ENCODE results near the gene NELL2. TPM values are rescaled to one million over a fixed set of nuclear protein-coding genes. Genes with fewer than 3 reads are reported as not detected.

NELL2 gene
- total RNA-seq, 4 donors from 2014 or later: 4.7 to 20.5 (median 9.3) TPM

DNA sequence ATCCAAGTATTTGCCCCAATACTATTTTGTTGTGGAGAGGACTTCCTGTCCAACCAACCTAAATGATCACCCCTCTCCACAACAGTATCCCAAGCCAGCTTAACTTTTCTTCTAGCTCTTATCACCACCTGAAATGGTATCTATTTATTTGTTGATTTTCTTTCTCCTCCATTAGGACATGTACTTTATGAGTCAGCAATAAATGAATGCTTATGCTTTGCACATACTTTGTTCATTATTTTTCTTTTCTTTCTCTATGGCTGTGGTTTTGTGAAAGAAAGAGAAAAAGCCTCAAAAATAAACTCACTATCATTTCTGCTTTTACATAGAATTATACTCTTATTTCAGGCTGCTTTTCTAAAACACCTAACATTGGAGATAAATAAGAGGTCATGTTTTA is 371.3 kb downstream of the NELL2 start:
- H3K9me3 ChIP-seq: no peaks in the 10 kb centered on the region
- TF ChIP-seq EP300 (IDR thresholded peaks at IDR 0.05) (no peak), POLR2A (IDR thresholded peaks at IDR 0.05) (no peak), POLR2AphosphoS5 (IDR thresholded peaks at IDR 0.05) (no peak)
- TF ChIP-seq, protein P1, sequence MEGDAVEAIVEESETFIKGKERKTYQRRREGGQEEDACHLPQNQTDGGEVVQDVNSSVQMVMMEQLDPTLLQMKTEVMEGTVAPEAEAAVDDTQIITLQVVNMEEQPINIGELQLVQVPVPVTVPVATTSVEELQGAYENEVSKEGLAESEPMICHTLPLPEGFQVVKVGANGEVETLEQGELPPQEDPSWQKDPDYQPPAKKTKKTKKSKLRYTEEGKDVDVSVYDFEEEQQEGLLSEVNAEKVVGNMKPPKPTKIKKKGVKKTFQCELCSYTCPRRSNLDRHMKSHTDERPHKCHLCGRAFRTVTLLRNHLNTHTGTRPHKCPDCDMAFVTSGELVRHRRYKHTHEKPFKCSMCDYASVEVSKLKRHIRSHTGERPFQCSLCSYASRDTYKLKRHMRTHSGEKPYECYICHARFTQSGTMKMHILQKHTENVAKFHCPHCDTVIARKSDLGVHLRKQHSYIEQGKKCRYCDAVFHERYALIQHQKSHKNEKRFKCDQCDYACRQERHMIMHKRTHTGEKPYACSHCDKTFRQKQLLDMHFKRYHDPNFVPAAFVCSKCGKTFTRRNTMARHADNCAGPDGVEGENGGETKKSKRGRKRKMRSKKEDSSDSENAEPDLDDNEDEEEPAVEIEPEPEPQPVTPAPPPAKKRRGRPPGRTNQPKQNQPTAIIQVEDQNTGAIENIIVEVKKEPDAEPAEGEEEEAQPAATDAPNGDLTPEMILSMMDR (IDR thresholded peaks at IDR 0.05): no peak

DNA sequence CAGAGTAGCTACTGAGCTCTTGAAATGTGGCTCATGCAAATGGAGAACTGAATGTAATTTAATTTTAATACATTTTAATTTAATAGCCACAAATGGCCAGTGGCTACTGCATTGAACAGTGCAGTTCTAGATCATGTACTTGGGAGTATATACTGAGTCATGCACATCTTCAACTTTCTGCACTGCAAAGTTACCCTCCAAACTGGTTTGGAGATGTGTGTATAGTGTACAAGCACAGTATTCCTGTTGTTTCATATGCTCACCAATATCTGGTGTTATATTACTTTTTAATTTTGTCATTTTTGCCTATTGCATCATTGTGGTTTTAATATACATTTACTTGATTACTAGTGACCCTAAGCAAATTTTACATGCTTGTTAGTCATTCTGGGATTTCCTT is 372.8 kb downstream of the NELL2 start:
- H3K4me3 ChIP-seq: no peak overlapping the region
- no peaks in the 10 kb centered on the region for H3K9me3 ChIP-seq
- DNase-seq (ENCODE audit: low spot score in 2 of 2): no peak
- H3K27me3 ChIP-seq: no peaks in the 10 kb centered on the region
- no peaks in the 10 kb centered on the region for H3K36me3 ChIP-seq
- H3K4me1 ChIP-seq: no peaks in the 10 kb centered on the region
- TF ChIP-seq POLR2AphosphoS5 (IDR thresholded peaks at IDR 0.05): no peak
- TF ChIP-seq, protein P1 (IDR thresholded peaks at IDR 0.05): no peak
- no peak for TF ChIP-seq EP300 (IDR thresholded peaks at IDR 0.05)
- TF ChIP-seq POLR2A (IDR thresholded peaks at IDR 0.05): no peak
- H3K27ac ChIP-seq: no peak overlapping the region

More for the DNA sequence above, 371.3 kb downstream of the NELL2 start:
- Histone ChIP-seq H3K4me3 (no peak overlapping the region), H3K27ac (no peak overlapping the region), H3K4me1 (no peaks in the 10 kb centered on the region), H3K36me3 (no peaks in the 10 kb centered on the region), H3K27me3 (no peaks in the 10 kb centered on the region)
- DNase-seq (ENCODE audit: low spot score in 2 of 2): no peak

DNA sequence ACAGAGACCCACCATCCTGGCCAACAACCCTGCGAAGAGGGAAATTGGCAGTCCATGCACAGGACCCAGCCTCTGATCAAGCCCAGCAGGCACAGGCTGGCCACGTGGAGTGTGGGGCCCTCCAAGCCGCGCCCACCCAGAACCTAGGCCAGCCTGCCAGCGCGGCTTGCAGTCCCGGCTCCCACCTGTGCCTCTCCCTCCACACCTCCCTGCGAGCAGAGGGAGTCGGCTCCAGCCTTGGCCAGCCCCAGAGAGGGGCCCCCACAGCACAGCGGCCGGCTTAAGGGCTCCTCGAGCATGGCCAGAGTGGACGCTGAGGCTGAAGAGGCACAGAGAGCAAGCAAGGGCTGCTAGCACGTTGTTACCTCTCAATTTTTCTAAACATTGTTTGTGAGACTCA is 373.4 kb downstream of the NELL2 start:
- no peaks in the 10 kb centered on the region for H3K36me3 ChIP-seq
- TF ChIP-seq EP300 (IDR thresholded peaks at IDR 0.05) (no peak), POLR2A (IDR thresholded peaks at IDR 0.05) (no peak), POLR2AphosphoS5 (IDR thresholded peaks at IDR 0.05) (no peak)
- TF ChIP-seq, protein P1 (IDR thresholded peaks at IDR 0.05): no peak
- whole genome bisulfite sequencing: 89% methylated on average over 11 of the region's 14 CpGs

DNA sequence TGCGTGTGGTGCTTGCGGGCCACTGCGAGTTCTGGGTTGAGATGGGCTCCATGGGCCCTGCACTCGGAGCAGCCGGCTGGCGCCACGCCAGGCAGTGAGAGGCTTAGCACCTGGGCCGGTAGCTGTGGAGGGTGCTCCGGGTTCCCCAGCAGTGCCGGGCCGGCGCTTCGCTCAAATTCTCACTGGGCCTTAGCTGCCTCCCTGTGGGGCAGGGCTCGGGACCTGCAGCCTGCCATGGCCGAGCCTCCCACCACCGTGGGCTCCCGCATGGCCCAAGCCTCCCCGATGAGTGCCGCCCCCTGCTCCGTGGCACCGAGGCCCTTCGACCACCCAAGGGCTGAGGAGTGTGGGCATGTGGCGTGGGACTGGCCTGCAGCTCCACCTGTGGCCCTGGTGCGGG is 375.7 kb downstream of the NELL2 start:
- no peaks in the 10 kb centered on the region for H3K4me1 ChIP-seq
- 97% methylated on average over 18 of the region's 24 CpGs for WGBS
- no peak overlapping the region for H3K27ac ChIP-seq
- H3K27me3 ChIP-seq: no peaks in the 10 kb centered on the region
- no peaks in the 10 kb centered on the region for H3K9me3 ChIP-seq
- TF ChIP-seq POLR2AphosphoS5 (IDR thresholded peaks at IDR 0.05) (no peak), EP300 (IDR thresholded peaks at IDR 0.05) (no peak), POLR2A (IDR thresholded peaks at IDR 0.05) (no peak)
- TF ChIP-seq, protein P1 (IDR thresholded peaks at IDR 0.05): no peak
- no peak for DNase-seq (ENCODE audit: low spot score in 2 of 2)
- no peak overlapping the region for H3K4me3 ChIP-seq
- no peaks in the 10 kb centered on the region for H3K36me3 ChIP-seq

More for the DNA sequence above, 373.4 kb downstream of the NELL2 start:
- no peak overlapping the region for H3K27ac ChIP-seq
- no peaks in the 10 kb centered on the region for H3K4me1 ChIP-seq
- DNase-seq (ENCODE audit: low spot score in 2 of 2): no peak
- no peak overlapping the region for H3K4me3 ChIP-seq
- H3K27me3 ChIP-seq: no peaks in the 10 kb centered on the region
- no peaks in the 10 kb centered on the region for H3K9me3 ChIP-seq

DNA sequence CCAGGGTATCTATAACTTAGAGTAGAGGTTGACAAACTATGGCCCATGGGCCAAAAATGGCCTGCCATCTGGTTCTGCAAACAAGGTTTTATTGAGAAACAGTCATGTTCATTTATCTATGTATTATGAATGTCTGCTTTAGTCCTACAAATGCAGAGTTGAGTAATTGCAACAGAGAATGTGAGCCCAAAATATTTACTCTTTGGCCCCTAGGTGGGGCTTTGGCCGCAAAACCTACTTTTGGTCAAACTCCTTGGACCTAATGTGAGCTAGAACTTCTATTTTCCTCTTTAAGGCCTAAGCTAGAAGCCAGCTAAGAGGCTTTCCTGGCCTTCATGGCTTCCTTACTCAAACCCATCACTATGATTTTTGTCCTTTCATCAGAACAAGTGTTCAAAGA is 379.1 kb downstream of the NELL2 start:
- WGBS: 76% methylated on average over 1 of the region's 1 CpG

More for the DNA sequence above, 379.1 kb downstream of the NELL2 start:
- TF ChIP-seq POLR2A (IDR thresholded peaks at IDR 0.05) (no peak), POLR2AphosphoS5 (IDR thresholded peaks at IDR 0.05) (no peak), EP300 (IDR thresholded peaks at IDR 0.05) (no peak)
- TF ChIP-seq, protein P1 (IDR thresholded peaks at IDR 0.05): no peak
- no peak overlapping the region for H3K27ac ChIP-seq
- no peaks in the 10 kb centered on the region for H3K4me1 ChIP-seq
- no peak for DNase-seq (ENCODE audit: low spot score in 2 of 2)
- H3K36me3 ChIP-seq: no peaks in the 10 kb centered on the region
- H3K9me3 ChIP-seq: no peaks in the 10 kb centered on the region
- no peak overlapping the region for H3K4me3 ChIP-seq
- H3K27me3 ChIP-seq: no peaks in the 10 kb centered on the region

Measured in suprapubic skin (tissue), 4 donors.